Aortic smooth muscle cell (primary cell): Measurements from ENCODE around the gene YIPF1. TPM values are rescaled to one million over a fixed set of nuclear protein-coding genes. Genes with fewer than 3 reads are reported as not detected.

ENCODE experiments used
- total RNA-seq: library from RNA; depleted of rRNA; stranded (reverse); fragments of >200 nt; gene quantifications from 2 replicates; pipeline ENCODE4 v1.2.3, GENCODE V29; 2014

YIPF1 gene
- 24.8 and 28.5 TPM in 2 replicates for total RNA-seq

DNA sequence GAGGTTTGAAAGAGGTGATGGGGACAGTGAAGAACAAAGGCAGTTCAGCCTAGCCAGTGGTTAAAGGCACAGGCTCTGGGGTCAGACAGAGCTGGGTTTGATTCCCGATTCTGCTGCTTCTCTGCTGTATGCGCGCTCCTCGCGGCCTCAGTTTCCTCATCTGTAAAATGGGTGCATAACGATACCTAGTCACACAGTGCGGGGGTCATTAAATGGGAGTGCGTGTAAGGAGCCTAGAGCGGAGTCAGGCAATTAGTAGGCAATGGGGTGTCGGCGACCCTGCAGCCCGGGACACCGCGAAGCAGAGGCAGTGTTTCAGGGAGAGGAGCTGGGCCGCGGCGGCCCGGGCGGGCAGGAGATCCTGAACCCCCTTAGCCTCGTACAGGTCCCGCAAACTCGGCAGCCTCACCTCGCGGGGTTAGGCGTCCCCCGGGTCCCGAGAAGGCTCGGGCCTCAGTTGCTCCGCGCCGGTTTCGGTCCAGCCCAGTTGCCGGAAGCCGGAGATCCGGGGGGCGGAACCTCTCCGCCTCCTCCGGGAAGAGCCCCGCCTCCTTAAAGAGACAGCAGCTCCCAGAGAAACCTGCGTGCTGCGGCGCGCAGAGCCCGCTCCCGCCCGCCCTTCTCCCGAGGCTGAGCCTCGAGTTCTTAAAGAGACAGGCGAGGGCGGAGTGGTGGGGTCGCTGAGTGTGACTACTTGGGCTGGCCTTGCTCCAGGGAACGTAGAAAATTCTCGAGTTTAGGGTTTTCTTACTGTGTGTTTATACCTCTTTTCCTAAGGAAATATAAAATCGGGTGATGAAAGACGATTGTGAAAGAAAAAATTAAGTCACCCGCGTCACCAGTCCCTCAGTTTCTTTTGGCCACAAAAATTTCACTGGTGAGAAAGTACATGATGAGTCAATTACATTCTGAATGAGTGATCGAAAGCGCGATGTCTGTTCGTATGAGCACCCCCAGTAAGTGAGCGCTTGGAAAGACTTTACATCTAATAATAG is at the start of gene YIPF1:
Gene YIPF1, minus strand, starts transcription at position 494 of the 995 bp plus-strand sequence. CDS start 860 bp downstream, outside the sequence.

DNA sequence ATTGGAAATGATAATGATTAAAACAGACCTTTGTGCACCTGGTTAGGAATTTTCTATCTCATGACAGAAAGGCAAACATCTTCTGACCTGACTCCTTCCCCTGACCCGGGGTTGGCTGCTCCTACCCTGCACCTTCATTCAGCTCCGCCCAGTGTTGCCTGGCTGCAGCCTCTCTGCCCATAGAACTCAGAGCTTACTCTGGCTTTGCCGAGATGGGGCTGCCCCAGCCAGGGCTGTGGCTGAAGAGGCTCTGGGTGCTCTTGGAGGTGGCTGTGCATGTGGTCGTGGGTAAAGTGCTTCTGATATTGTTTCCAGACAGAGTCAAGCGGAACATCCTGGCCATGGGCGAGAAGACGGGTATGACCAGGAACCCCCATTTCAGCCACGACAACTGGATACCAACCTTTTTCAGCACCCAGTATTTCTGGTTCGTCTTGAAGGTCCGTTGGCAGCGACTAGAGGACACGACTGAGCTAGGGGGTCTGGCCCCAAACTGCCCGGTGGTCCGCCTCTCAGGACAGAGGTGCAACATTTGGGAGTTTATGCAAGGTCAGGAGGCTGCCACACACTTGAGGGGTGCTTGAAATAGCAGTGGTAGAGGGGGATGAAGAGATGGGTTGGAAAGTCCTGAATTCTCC is 4.5 kb upstream of the YIPF1 start, which contains the start of gene DIO1:
Gene DIO1, plus strand, starts transcription at position 189 of the 638 bp plus-strand sequence. Its CDS starts 24 bp downstream, at position 213.

DNA sequence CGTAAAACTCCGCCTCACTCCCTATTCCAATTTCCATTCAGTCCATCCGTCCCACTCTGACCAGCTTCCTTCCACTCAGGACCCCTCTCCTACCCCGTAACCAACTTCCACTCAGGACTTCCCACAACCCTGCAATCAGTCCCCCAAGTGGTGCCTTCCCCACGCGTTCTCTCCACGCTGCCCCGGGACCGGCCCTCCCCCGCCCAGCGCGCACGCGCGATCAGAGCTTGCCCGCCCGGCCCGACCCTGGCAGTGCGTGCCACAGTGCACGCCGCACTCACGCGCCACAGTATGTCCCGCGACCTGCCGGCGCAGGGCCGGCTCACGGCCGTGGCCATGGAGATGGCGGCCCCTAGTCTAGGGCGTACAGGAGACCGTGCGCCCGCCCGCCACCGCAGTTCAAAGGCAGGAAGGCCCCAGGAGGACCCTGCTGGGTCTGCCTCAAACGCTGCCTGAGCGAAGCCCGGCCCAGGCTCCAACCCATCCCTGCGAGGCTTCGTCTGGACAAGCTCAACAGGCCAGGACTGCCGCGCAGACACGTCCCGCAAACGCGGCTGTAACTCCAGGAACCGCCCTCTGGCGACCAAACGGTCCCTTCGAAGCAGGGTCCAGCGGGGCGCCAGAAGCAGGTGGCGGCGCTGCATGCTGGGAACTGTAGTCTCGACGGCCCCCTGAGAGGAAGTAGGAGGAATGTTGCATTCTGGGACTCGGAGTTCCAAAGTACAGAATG is 51.5 kb downstream of the YIPF1 start, which contains the start of gene NDC1:
Gene NDC1, minus strand, starts transcription at position 373 of the 730 bp plus-strand sequence. Its CDS starts 35 bp downstream, at position 338.

Other genes starting within 250 kb of the YIPF1 start
- gene GLIS1, start 150.6 kb downstream of the YIPF1 start, total RNA-seq = 0.81 and 1.1 TPM in 2 replicates
- 10.4 and 15.9 TPM in 2 replicates for gene NDC1, start 51.5 kb downstream of the YIPF1 start, total RNA-seq
- not detected in 2 replicates for gene DIO1, start 4.4 kb upstream of the YIPF1 start, total RNA-seq
- gene IFT25, start 55.9 kb upstream of the YIPF1 start, total RNA-seq = 25.8 and 26.3 TPM in 2 replicates
- 17.3 and 21.1 TPM in 2 replicates for gene LRRC42, start 56.6 kb upstream of the YIPF1 start, total RNA-seq
- not detected in 2 replicates for gene LDLRAD1, start 128.4 kb upstream of the YIPF1 start, total RNA-seq
- gene TMEM59, start 163.4 kb upstream of the YIPF1 start, total RNA-seq = 336 and 476 TPM in 2 replicates
- 3.2 and 3.7 TPM in 2 replicates for gene TCEANC2, start 163.8 kb upstream of the YIPF1 start, total RNA-seq